GM18870 (cell line): Measurements from ENCODE around the gene TLX2.

Experiments
- ATAC-seq: cut with Tn5 transposase; IDR thresholded peaks from one replicate; pipeline ENCODE4 v1.9.1; 2021; ENCODE audit warnings: moderate library complexity; ENCODE audit not compliant: unreplicated experiment

TLX2 gene

DNA sequence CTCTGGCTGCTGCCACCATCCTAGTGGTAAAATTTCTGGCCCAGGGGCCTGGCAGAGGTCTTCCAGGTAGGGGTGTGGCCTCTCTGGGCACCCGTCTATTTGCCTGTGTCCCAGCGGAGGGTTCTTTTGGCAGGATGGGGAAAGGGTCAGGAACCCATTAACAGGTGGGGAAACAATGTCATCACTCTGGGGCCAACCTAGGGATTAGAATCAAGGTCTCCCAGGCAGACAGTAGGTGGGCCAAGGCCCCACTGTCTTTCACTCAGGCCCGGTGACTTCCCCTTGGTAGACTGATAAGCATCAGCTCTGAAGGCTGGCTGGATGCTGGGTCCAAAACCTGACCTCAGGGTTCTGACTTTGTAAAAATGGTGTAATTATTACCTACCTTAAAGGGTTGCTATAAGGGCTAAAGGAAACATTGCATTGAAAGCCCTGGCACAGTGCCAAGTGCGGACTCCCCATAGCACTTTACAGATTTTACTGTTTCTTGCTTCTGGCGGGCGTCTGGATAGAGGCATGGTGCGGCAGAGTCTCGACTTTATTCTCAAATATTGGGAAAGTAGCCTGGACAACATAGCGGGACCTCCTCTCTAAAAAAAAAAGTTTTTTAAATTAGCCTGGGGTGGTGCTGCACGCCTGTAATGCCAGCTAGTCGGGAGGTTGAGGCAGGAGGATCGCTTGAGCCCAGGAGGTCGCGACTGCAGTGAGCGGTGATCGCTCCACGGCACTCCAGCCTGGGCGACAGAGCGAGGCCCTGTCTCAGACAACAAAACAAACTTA lies 17.1 kb upstream of the TLX2 start:
- ATAC-seq: no peak

DNA sequence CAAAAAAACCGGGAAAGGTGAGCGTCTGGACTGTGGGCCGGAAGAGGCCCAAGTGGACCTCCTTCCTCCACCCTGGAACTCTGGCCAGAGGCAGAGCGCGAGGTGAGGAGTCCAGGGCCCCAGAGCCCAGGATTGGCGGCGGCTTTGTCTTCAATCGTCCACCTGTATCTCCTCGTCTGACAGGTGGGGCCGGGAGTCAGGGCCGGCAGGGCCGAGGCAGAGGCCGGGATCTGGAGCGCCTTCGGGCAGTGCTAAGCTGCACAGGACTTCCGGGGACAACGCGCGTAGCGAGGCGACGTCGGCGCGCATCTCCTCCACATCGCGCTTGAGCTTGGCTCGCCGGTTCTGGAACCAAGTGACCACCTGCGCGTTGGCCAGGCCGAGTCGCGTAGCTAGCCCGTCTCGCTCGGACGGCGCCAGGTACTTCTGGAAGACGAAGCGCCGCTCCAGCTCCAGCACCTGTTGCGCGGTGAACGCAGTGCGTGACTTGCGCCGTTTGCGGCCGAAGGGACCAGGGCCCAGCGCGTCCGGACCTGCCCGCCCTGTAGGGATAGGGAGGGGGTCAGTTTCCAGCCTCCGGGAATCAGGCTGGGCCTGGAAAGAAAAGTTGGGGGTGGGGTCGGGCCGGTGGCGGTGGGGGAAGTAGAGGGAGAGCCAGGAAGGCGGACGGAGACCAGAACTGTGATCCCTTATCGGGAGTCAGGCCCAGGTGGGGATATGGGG lies 16.3 kb upstream of the TLX2 start:
- no peak for ATAC-seq

GRCh38 chr2:74498500-74499266 lies 15.6 kb upstream of the TLX2 start:
- ATAC-seq: no peak

DNA sequence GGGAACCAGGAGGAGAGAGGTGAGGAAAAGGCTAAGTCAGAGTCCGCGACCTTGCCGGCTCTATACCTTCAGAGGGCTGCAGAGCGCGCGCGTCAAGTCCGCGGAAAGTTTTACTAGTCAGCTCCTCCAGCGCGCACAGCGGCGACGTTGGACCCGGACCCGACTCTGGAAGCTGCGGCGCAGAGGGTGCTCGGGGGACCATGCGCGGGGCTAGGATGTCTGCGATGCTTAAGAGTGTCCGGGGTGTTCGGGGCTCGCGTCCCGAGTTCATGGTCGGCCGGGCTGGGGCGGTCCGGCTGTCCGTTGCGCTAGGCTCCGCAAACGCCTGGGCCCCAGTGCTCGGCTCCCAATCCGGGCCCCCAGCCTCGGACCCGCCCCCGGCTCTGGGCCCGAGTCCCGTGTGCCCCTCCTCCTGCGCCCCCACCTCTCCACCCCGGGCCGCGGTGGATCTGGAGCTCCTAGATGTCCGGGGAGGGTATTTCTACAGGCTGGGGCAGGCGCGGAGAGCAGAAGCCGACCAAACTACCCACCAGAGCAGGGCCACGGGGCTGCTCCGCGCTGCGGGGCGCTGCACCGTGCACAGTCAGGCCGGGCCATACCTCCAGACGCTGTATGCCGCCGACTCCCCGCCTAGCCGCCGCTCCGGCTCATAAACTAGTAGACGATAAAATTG lies 14.8 kb upstream of the TLX2 start, which contains the start of gene LBX2:
TSS of gene LBX2 (minus strand) at position 337 of the 673 bp plus-strand sequence. CDS start at position 271, 66 bp downstream.
- ATAC-seq: no peak

DNA sequence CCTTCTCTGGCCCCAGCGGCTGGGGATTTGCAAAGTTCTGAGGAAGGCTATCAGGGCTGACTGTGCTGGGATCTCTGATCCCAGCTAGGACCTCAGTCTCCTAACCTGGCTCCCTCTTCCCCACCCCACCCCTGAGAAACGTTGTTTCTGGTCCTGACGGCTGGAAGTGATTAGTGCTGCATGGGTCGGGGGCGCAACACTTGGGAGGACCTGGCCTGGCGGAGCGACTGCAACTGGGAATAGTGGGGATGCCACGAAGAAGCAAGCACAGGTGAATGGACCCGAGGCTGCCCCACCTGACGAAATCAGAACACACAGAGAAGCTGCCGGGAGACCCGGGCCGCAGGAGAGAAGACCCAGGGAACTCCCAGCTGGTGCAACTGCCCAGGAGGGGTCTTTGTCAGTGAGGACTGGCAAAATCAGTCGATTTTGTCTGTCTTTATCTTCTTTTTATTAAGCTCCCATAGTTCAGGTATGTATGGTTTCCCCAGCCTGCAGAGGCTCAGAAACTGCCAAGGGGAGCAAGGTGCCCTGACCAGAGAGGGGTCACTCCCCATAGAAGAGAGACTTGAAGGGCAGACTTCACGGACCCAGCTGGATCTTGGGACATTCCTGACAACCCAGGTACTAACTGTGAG lies 14.2 kb upstream of the TLX2 start:
- ATAC-seq: no peak

DNA sequence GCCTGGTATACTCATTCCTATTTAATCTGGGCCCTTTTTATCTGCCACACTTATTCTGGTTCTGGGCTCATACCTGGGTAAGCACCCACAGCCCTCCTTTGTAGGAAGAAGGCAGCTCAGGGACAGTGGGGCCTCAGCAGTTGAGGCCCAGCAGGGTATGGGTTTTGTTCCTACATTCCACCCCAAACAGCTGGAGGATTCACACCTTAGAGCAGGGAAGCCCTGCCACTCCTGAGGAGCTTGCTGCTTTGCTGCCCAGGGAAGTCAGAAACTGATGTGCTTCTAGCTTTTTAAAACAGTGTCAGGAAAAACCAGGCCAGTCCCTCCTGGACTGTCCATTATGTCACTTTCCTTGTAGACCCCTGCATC lies 13.7 kb upstream of the TLX2 start:
- no peak for ATAC-seq

DNA sequence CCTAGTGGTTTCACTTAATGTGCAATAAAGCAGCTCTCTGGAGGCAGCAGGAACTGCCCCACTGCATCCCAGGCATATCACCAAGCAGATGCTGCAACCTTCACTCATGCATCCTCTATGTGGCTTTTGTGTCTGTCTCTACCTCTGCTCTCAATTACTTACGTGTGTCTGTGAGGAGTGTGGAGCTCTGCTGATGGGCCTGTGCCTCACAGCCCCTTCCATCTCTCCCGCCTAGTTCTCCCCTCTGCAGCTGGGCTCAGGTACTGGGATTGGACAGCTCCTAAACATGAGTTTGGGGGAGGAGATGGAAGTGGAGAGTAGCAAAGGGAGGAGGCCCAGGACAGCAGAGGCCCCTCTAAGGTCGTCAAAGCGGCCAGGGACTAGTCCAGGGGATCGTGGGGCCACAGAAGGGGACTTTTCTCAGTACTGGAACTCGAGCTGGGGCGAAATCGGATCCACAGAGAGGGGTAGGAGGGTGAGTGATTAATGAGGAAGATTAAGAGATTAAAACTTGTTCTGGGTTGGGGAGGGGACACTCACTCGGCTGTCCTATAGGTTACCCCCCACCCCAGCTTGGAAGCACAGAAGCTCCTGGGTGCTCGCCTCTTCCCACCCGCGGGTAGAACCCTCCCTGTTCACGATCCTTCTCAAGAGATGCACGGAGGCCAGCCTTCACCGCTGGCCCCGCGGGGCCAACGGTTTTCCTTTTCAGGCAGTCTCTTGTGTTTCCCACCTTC lies 12.7 kb upstream of the TLX2 start:
- ATAC-seq: no peak

GRCh38 chr2:74502147-74502719 lies 12.0 kb upstream of the TLX2 start:
- no peak for ATAC-seq

DNA sequence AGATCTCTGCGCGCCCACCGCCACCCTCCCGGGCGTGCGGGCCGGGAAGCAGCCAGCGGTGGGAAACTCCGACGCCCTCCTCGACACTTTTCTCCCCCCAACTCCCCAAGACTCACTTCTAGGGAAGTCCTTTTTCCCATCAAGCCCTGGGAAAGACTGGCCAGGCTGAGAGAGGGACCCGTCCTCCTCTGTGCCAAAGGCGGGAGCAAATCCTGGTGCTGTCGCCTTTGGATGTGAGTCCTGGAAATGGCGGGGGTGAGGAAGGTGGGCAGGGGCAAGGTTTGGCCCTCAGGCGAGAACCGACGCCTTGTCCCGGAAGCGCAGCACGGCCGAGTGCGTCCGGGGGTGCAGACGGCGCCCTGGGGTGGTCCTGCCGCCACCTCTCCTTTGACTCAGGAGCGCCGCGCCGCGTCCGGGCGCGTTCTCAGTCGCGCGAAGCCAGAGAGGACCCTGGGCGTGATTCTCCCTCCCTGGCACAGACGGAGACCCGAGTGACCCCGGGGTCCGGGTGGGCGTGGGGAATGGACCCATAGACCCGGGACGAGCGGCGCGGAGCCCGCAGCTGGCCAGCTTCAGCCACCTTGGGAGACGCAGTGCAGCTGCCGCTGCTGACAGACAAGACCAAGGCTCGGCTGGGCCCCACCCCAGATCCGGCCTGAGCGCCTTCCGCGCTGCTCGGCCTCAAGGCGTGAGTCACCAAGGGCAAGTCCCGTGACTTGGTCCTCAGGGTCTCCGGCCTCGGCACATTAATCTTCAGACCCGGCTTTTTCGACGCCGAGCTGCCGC lies 11.3 kb upstream of the TLX2 start:
- ATAC-seq: no peak

- ATAC-seq: no peak
Observed at GRCh38 chr2:74503506-74504475, 10.5 kb upstream of the TLX2 start.

- no peak for ATAC-seq
Observed at GRCh38 chr2:74504591-74504990, 9.7 kb upstream of the TLX2 start.

DNA sequence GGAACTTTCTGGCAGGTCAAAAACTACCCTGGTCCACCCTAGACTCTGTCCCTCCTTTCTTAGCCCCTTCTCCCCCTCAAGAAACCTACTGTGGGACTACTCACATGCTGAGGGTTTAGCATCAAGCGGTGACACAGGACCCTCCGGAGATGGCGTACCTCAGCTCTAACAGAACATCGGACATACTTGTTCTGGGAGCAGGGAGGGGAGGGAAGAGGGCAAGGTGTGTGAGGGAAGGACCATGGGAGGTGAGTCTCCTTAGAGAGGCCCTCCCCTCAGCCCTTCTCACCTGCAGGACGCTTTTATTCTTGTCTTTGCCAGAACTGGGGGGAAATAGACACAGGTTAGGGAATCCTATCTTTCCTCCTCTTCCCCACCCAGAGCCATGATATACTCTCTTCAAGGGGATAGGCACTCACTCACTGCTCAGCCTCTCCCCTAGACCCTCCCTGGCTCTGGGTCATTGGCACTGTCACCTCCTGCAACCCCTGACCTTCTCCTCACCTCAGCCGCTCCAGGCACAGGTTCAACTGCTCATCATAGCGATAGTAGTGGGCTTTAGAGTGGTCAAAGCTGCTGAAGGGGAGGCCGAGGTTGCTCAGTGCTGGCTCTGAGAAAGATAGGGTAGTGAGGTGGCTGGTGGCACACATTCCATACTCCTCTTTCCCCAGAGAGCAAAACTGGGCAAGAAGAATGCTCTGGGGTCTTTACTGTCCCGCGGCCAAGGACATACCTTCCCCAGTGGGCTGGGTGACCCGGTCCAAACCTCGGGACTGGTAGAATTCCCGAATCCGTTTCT lies 8.6 kb upstream of the TLX2 start:
- no peak for ATAC-seq

GRCh38 chr2:74507145-74507925 lies 6.9 kb upstream of the TLX2 start, which contains the start of gene PCGF1:
PCGF1 (minus strand) TSS chr2:74507695; CDS start chr2:74507668, 27 bp downstream.
- ATAC-seq: peak; percentile 91

DNA sequence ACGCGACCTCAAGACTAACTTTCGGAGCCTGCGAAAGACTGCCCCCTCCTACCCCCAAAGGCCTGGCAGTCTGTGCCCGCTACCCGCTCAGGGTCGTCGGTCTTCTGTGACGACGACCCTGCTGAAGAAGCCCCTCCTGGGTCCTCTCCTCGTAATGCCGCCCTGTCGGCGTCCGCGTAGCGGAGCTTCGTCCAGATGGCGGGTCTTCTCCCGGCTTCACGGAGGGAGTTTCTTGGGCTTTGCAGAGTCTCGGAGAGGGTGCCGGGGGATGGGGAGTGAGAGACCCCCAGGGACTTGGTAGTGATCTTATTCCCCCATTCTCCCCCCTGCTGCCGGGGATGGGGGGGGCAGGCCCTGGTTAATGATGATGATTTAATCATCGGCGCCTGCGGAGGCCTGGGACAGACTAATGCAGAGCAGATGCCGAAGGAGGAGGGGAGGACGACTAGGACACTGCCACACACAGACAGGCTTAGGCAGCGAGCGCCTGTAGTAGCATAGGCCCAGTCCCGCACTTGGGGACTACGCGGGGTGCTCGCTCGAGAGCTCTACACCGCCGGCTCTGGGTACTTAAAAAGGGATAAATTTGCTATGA lies 6.2 kb upstream of the TLX2 start:
- no peak for ATAC-seq

- no peak for ATAC-seq
Observed at GRCh38 chr2:74510272-74510671, 4.0 kb upstream of the TLX2 start.
